HG02870 (cell line): Measurements from ENCODE around the gene ORC3.
"Not testable (repeated sequence)": the region's sequence is repeated elsewhere in the genome, so short reads cannot be mapped to it uniquely, and the experiment has no call there.

Experiments used
- ATAC-seq: cut with Tn5 transposase; IDR thresholded peaks from one replicate; pipeline ENCODE4 v1.9.1; 2021; ENCODE audit warnings: mild to moderate bottlenecking, moderate library complexity; ENCODE audit not compliant: unreplicated experiment

ORC3 gene

DNA sequence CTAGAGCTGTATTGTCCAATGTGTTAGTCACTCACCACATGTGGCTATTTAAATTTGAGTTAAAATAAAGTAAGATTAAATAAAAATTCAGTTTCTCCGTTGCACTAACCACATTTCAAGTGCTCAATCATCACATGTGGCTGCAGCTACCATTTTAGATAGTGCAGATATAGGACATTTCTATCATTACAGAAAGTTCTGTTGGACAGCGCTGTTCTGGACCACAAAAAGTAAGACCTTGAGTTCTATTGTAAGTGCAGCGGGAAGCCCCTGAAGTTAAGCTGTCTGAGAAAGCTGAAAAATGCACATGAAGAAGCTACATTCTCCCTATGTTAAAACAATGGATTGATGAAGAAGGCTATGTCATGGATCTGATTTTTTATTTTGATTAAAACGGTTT is 1.1 kb downstream of the ORC3 start:
- ATAC-seq: no peak

DNA sequence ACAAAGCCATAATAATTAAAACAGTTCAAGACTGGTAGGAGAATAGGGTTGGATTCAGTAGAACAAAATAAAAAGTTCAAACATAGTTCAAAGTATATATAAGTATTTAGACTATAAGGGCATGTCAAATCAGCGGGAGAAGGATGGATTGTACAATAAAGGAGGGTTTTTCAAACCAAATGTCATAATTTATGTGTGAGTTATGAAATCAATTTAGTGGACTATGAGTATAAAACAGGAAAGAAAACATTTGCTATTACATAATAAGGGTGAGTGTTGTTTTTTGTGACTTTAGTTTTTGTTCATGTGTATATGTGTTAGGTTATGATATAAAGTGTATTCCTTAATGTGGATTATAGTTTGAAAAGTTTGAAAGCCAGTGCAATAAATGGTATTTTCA is 10.6 kb downstream of the ORC3 start:
- no peak for ATAC-seq

DNA sequence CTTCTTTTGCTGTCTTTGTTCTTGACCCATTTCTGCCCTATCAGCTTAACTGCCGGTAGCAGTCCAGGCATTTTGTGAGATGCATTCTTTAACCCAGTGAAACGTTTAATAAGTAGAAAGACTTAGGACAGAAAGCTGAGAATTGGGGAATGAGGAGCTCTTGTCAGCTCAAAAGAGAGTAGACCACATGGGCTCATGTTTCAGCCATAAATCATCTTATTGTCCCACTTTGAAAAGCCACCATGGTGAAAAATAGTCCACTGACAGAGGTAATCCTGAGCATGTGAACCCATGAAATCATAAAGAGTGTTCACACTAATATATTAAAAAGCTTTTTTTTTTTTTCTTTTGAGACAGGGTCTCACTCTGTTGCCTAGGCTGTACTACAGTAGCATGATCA is 16.3 kb downstream of the ORC3 start:
- no peak for ATAC-seq

DNA sequence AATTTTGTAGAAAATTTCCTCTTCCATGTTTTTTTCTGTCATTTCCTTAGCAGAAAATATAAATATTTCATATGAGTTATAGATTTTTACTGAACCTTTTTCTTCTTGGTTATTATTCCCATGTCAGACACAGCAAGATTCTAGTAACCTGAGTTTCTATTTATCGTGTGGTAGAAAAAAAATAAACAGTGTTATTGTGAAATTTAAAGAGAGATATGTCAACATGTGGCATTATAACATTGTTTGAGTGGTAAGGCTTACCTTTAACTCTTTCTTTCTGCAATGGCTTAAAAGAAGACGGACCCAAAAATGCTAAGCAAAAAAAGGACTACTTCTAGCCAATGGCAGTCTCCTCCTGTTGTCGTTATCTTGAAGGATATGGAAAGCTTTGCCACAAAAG is 18.9 kb downstream of the ORC3 start:
- no peak for ATAC-seq

DNA sequence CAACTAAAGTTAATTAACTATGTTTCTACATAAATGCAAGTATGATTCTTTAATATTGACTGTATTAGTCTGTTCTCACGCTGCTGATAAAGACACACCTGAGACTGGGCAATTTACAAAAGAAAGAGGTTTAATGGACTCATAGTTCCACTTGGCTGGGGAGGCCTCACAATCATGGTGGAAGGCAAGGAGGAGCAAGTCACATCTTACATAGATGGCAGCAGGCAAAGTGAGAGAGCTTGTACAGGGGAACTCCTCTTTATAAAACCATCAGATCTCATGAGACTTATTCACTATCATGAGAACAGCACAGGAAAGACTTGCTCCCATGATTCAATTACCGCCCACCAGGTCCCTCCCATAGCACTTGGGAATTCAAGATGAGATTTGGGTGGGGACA is 23.1 kb downstream of the ORC3 start:
- ATAC-seq: not testable (repeated sequence)

DNA sequence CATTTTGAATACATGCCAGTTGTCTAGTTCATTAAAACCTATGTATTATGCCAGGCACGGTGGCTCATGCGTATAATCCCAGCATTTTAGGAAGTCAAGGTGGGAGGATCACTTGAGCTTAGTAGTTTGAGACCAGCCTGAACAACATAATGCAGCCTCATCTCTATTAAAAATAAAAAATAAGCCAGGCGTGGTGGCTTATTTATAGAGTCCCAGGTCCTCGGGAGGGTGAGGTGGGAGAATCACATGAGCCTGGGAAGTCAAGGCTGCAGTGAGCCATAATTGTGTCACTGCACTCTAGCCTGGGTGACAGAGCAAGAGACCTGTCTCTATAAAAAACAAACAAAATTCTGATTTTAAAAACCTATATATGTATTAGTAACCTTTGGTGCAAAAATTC is 27.5 kb downstream of the ORC3 start:
- no peak for ATAC-seq

DNA sequence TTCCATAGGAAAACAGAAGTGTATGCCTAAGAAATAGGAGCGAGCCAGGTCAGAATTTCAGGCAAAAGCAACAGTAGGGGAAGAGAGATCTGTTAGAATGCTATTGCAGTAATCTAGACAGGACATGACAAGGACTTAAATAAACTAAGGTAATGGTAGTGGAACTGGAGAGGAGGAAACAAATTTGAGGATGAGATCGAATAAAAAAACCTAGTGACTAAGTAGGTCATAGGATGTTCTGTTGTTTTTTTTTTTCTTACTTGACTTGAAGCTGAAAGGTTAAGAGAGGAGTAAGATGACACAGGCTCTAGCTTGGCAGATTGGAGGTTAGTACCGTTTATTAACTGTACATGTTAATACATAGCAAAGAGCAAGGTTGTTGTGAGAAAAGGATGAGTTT is 28.6 kb downstream of the ORC3 start:
- ATAC-seq: no peak

DNA sequence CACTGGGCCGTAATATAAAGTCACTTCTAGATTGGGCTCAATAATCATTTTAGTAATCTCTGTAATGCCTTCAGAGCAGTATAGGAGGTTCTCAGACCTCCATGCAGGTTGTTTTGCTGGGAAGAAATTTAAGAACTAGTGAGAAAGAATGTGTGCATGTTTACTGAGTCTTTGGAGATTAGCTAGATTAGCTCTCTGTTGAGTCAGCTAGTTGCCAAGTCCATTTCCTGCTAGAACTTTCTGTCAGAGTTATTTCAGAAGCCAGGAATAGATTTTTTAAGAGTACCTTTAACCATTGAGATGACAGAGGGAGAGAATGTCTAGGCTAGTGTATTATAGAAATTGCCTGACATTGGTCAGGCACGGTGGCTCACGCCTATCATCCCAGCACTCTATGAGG is 33.3 kb downstream of the ORC3 start:
- no peak for ATAC-seq

DNA sequence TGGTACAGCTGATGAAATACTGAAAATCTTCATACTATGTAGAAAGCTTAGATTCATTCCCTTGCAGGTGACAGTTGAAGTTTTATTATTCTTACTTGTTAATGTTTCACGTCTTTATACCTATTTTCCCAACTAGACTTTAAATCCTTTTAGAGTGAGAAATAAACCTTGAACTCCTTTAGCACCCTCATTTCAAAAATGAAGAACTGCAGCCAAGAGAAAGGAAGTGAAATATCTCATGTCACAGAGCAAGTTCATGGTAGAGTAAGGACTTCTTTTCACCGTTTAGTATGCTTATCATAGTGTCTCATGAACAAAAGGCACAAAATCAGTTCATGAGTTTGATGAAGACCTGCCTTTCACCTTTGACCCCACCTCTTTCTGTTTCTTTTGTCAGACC is 38.5 kb downstream of the ORC3 start:
- no peak for ATAC-seq

DNA sequence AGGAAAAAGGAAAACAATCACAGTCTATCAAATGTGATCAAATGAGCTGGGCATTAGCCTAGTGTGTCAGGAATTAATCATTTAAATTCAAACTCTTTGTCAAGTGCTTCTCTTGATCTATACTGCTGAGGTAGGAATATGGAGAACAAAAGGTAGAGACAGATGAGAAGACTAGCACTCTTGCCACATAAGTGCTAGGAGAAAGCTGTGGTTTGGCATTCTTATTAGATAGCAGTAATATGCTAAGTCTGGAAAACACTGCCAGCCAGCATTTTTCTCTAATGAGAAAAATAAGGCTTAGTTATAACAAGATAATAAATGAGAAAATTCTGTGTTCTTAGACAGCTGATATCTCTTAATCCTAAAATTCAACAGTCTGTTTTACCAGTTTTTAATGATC is 38.9 kb downstream of the ORC3 start:
- no peak for ATAC-seq

DNA sequence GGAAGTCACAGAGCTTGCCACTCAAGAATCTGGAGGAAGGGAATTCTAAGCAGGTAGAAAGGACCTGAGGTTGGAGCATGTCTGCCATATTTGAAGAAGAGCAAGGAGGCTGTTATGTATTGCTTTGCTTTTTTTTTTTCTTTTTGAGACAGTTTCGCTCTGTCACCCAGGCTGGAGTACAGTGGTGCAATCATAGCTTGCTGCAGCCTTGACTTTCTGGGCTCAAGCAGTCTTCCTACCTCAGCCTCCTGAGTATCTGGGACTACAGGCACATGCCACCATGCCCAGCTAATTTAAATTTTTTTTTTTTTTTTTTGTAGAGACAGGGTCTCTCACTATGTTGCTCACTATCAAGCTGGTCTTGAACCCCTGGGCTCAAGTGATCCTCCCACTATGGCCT is 40.8 kb downstream of the ORC3 start:
- no peak for ATAC-seq

DNA sequence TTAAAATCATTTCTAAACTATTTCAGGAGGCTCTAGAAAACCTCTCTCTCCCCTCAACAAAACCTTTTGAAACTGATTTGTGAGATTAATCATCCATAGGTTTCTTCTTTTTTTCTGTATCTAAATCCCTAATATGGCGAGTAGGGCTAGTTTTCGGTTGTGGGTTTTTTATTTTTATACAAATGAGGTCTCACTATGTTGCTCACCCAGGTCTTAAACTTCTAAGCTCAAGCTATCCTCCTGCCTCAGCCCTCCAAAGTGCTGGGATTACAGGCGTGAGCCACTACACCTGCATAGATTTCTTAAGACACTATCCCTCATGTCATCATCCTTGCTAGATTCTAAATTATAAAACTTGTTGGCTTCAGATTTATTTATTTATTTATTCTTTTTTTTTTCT is 43.9 kb downstream of the ORC3 start:
- ATAC-seq: no peak

DNA sequence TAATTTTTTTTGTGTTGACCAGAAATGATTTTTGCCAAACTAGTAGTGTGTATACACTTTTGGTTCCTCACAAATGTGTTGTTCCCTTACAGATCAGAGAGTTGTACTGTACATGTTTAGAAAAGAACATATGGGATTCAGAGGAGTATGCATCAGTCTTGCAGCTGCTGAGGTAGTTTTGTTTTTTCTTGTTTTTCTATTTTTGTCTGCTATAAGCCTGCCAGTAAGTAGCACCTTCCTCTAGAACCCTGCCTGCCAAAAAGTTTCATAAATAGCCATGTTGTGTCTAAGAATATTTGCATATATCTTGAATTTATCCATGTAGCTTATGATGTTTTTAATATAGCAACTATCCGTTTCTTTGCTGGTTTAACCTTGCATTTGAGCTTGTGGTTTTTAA is 46.4 kb downstream of the ORC3 start:
- no peak for ATAC-seq

DNA sequence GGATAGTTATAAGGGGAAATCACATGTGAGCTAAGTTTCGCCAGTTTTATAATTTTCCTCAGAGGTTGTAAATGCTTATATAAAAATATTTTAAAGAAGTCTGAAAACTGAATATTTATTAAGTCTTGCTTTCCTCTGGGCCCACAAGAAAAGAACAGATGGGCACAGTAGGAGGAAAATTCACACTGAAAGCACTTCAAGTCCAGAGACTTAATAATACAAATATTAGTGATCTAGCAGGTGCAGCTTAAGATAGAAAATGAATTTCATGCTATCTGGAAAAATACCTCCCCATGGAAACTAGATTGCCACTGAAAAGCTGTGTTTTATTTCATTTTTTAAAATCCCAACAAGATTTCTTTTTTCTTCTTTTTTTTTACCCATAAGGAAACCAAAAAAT is 47.2 kb downstream of the ORC3 start:
- no peak for ATAC-seq

DNA sequence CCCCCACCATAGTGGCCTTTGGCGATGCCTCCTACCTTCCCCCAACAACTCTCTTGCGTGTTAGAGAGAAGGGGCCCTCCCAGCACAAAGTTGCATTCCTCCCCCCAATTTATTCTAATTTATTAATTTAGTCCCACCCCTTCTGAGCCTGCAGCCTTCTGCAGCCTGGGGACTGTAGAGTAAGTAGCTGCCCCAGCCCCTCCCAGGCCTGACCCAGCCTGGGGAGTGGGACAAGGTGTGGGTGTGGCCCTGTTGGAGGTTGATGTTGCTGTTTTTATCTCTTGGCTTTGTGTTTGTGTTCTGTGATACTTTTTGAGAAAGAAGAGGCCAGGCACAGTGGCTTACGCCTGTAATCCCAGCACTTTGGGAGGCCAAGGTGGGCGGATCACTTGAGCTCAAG is 49.4 kb downstream of the ORC3 start:
- no peak for ATAC-seq

DNA sequence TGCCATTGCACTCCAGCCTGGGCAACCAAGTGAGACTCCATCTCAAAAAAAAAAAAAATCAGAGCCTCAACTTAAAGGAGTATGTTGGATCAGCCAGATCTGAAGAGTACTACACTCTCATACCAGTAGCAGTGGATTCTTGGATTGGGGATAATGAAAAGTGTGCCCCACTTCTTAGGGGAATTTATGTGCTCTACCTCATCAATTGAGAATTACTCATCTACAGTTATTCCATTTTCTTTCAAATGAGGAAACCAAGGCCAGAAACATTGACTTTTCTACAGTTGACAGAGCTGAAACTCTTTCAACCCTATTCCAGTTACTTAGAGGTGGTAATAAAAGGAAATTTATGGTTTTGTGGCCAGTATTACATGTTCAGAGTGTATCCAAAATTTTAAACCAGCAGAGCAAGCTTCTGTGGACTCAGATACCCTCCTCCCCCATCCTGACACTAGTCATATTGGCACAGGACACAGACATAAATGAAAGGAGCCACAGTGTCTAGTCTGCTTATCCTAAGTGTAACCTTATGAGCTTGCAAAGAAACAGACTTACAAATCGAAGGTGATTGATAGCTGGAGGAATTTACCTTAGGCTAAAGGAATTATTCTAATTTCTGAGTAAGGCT is 51.2 kb downstream of the ORC3 start:
- no peak for ATAC-seq

DNA sequence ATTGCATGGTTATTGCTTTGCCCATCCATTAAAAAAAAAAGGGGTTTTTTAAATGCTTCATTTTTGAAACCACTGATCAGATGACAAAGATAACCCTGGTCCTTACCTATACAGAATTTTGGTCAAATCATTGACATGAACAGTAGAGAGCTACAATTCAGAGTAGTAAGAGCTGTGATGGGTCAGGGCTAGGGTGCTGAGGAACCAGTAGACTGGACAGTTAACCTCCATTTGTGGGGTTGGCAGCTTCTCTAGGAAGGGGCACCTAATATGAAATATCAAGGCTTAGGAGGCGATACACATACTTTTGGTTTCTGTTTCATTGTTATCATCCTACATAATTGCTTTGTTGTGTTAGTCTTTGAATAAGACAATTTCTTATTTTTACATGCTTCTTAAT is 55.1 kb downstream of the ORC3 start:
- no peak for ATAC-seq

DNA sequence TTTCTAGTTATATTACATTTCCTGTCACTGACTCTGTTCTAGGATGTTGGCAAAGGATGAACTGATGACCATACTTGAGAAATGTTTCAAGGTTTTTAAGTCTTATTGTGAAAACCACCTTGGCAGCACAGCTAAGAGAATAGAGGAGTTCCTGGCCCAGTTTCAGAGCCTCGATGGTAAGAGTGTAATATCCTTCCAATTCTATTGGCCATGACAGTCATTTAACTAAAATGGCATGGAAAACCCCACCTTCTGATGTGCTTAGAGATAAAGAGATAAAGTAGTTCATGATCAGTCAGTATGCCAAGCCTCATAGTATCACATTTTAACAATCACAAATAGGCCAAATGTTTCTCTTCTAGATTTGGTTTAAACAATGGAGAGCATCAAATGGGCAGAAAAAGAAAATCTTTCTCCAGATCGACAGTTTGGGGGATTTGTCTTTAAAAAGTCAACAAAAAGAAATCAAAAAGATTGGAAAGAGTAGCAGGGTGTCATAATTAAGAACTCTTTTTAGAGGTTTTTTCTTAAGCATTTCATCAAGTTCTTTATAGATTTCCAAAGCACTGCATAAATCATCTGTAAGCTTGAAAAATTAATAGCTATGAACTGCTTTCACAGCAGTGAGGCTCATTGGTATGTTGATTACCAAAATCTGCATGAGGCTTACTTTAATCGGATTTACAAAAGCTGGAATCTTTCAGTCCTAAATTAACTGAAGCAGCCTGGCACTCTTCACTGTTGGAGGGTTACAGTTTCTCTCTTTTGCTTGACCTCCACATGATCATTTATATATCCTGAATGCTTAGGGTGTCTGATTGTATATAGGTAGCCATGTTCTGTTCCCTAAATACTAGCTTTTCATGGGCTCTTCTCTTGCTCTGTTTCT is 63.4 kb downstream of the ORC3 start:
- ATAC-seq: no peak

DNA sequence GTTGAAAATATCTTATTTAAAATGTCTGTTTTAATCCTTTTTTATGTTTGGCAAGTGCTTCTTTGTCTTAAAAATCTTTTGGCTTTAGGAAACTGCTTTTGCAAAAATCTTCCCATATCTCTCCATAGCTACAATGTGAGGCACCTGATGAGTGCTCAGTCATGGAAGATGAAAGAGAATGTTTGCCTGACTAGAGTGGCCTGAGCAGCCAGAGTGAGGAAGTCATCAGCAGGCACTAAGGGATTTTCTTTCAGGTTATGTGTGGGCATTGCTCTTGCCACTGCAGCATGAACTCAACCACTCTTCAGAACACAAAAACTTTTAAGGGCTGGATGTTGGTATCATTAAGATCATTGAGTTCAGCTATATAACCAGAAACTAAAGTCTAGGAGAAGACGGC is 64.2 kb downstream of the ORC3 start:
- ATAC-seq: no peak

DNA sequence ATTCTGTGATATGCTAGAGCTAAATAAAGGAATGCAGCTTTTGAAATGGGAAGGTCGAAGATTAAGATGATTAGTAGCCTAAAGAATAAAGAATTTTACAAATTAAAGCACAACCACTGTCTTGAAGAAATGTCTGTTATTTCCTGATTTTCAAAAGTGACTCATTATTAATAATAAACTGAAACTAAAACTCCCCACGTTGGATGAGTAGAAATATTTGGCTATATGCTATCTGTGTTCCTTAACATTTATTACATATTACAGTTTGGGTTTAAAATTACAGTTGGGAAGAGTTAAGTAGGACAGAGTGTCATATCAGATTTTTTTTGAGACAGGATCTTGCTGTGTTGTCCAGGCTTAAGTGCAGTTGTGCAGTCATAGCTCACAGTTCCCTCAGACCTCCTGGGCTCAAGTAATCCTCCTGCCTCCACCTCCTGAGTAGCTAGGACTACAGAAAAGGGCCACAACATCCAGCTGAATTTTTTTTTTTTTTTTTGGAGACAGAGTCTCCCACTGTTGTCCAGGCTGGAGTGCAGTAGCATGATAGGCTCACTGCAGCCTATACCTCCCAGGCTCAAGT is 65.0 kb downstream of the ORC3 start:
- no peak for ATAC-seq

DNA sequence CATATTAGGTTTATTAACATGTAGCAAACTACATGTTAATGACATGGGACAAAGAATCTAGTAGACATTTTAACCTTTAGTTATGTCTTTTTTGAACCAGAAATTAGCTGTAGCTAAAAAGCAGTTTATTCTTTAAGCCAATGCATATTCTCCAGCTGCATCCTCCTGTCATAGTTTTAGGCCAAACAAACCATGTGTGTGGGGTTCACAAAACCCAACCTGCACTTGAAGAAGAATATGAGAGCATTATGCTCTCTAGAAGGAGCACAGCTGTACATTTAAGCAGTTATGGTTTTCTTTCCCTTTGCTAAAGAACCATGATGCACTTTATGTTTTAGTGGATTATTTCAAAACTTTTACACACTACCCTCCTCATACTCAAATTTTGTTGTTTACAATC is 65.9 kb downstream of the ORC3 start:
- no peak for ATAC-seq

DNA sequence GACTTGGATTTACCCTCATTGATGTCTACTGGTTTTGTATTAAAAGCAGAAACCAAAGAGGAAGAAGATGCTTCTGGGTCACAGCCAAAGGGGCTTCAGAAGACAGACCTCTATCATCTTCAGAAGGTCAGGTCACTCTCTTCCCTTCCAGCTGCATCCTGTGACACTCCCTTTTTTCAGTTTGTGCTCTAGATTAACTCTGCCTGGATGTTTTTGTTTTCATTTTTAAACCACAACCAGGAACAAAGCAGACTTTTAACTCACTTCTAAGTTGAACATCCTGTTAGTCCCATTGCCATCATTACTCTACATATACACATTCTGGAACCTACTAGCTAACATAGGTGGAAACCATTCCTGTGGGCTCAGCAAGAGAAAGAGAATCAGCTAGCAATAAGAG is 66.9 kb downstream of the ORC3 start:
- ATAC-seq: peak; percentile 51
